Right lung (tissue), 10 donors: ENCODE results near the gene CELF6. TPM values are rescaled to one million over a fixed set of nuclear protein-coding genes. Genes with fewer than 3 reads are reported as not detected.

Source experiments
- DNase-seq, 2 donors: peaks; one replicate each; pipeline ENCODE4 v3.0.0-alpha.2; 2013
- long read RNA-seq, 8 donors: transcript quantifications; one replicate each; lab custom pipeline, GENCODE V29; 2026
- polyA plus RNA-seq, 5 donors: library from polyadenylated mRNA; unstranded; fragments of 120-200 nt; gene quantifications; one replicate each; pipeline versions ENCODE4 v1.2.1 to v1.2.3, GENCODE V29; 2013; ENCODE audit warnings: inconsistent platforms in 1 of 5, low replicate concordance in 1 of 5; ENCODE audit not compliant: insufficient read length in 5 of 5, insufficient read depth in 1 of 5

CELF6 gene
- 1 to 10 TPM; 1.8 to 3.6 (median 3.2) TPM for polyA plus RNA-seq
- long read RNA-seq, donor 1: 0 reads
- long read RNA-seq, donor 2: 0 reads
- long read RNA-seq, donor 3: 0 reads
- long read RNA-seq, donor 4: 0 reads
- long read RNA-seq, donor 5: 0 reads
- long read RNA-seq, donor 6: 0 reads
- long read RNA-seq, donor 7, partial matches to known transcripts: 0 of 1 reads
- long read RNA-seq, donor 7, other reads (novel, unspliced or antisense): 0 of 1 reads
- long read RNA-seq, donor 8: 0 reads

- DNase-seq: peak; percentile 74 to 79
Observed at GRCh38 chr15:72319985-72320671, at the start of gene CELF6. CELF6 (minus strand) TSS chr15:72320157; CDS start chr15:72319874, 283 bp downstream.

- no peak for DNase-seq
Observed at GRCh38 chr15:72368899-72369298, 48.9 kb upstream of the CELF6 start.

DNA sequence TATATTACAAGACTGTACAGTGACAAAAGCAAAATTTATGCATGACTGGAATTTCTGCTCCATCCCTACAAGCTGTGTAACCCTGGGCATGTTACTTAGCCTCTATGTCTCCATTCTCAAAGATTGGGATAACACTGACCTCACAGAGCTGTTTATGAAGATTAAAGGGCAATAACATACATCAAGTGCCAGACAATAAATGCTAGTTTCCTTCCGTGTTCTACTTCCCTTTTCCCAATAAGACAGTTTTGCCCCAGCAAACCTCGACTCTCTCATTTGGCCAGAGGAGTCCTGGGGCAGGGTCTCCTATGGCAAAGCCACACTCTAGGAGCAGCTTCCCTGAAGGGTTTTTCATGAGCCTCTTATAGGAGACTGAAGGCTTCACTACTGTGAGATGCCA, 48.4 kb upstream of the CELF6 start:
- DNase-seq: no peak

DNA sequence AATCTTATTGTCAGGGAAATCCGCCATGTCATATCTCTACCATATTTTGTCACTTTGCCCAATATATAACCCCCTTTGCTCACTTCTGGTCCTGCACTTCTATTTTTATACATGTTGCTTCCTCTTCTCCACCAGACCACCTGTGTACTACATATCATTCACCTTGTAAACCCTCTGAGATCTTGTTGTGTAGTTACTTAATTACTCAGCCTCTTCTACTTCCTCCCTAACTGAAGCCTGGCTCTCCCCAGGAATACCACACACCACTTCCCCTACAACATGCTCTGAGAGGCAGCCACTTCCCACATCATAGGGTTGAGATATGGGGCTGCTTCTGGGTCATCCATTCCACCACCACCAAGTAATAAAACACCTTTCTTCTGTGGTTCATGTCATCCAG, 45.9 kb upstream of the CELF6 start:
- no peak for DNase-seq

GRCh38 chr15:72361176-72361575, 41.2 kb upstream of the CELF6 start:
- no peak for DNase-seq

GRCh38 chr15:72358650-72359171, 38.8 kb upstream of the CELF6 start:
- no peak for DNase-seq

GRCh38 chr15:72358121-72358520, 38.2 kb upstream of the CELF6 start:
- DNase-seq: no peak

GRCh38 chr15:72354496-72354895, 34.5 kb upstream of the CELF6 start:
- no peak for DNase-seq

DNA sequence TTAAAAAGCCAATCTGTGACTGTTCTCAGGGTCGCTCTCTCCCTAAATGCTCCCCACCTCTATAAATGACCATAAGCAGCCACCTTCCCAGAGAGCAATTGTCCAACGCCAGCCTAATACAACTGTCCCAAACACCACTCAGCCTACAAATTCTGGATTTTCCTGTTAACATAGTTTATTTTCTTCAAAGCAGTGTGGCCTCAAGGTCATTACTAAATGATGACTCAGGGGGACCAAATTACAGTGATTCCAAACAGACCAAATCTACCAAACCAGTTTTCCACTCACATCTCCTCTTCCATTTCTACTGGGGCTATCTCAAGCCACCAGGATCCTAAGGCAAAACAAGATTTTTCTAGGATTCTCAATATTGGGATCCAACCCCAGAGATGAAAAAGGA, 33.3 kb upstream of the CELF6 start:
- DNase-seq: no peak

- no peak for DNase-seq
Observed at GRCh38 chr15:72345806-72346205, 25.8 kb upstream of the CELF6 start.

DNA sequence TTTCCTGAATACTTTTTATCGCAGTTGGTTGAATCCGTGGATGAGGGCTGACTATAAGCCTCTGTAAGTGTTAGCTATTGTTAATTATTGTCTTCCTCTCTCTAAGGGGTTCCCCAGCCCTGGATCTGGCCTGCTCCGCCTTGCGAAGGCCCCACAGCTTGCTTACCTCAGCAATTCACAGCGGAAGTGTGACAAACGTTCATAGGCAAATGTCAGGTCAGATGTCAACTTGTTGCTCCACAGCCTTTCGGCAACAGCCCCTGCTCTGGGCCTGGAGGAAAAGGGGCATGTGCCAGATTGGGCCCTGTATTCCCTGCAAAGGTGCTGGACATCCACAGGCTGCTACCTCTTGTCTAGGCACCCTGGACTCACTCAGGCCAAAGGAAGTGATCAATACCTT, 25.3 kb upstream of the CELF6 start:
- DNase-seq: no peak

DNA sequence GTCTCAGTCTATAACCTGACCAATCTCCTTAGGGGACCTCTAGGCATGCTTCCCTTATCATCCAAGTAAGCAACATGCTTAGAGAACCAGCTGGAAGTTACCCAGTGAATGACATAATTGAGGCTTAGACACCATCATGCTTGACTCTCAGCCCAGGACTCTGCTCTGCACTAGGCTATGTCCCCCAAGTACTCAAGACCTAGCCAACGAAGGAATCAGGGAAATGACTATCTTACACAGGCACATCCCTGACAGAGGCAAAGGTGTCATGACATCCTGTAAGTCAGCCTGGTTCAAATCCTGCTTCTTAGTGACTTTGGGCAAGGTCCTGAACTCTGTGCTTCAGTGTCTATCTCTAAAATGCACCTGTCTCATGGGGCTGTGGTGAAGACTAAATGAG, 24.6 kb upstream of the CELF6 start:
- DNase-seq: no peak

GRCh38 chr15:72342385-72342784, 22.4 kb upstream of the CELF6 start:
- no peak for DNase-seq

- no peak for DNase-seq
Observed at GRCh38 chr15:72341361-72341760, 21.4 kb upstream of the CELF6 start.

- DNase-seq: no peak
Observed at GRCh38 chr15:72340366-72340765, 20.4 kb upstream of the CELF6 start.

- DNase-seq: peak; percentile 83 to 87
Observed at GRCh38 chr15:72339777-72340177, 19.8 kb upstream of the CELF6 start.

DNA sequence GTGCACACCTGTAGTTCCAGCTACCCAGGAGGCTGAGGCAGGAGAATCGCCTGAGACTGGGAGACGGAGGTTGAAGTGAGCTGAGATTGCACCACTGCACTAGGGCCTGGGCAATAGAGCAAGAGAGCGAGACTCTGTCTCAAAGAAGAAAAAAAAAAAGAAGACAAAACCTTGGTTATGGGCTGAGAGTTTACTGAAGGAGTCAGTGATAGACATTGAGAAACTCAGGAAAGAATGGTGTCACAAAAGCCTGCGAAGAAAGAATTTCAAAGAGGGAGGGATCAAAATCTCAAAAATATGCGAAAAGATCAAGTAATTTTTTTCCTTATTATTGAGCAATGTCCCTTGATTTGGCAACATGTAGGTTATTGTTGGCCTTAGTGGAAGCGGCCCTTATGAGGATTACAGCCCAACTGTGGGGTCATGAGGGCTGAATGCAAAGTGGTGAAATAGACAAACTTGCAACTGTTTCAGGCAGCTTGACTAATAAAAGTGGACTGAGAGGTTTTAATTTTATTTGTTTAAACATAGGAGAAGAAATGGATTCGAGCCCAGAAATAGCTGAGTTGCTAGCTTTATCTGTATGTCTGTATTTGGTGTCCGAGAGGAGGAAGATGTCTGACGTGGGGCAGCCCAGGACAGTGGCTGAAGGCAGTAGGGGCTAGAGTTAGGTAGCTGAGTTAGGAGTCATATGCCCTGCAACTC, 18.8 kb upstream of the CELF6 start:
- peak; percentile 81 to 87 for DNase-seq

GRCh38 chr15:72338148-72338547, 18.2 kb upstream of the CELF6 start:
- no peak for DNase-seq

DNA sequence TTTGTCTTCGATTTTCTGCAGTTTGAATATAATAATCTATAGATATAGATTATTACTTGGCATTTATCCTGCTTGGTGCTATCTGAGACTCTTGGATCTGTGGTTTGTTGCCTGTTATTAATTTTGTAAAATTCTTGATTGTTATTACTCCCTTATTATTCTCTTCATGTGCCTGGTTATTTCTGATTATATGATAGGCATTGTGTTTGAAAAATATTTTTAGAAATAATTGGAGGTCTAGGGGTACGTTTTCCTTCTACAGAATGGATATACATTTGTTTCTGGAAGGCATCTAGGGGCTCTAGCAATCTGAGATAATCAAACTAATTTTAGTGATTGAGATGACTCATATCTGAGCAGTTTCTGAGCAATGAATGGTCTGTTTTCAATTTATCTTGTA, 14.9 kb upstream of the CELF6 start:
- no peak for DNase-seq

DNA sequence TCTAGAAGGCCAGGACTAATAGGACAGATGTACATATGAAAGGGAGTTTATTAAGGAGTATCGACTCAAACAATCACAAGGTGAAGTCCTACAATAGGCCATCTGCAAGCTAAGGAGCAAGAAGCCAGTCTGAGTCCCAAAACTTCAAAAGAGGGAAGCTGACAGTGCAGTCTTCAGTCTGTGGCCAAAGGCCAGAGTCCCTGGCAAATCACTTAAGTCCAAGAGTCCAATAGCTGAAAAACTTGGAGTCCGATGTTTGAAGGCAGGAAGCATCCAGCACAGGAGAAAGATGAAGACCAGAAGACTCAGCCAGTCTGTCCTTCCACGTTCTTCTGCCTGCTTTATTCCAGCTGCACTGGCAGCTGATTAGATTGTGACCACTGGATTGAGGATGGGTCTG, 11.1 kb upstream of the CELF6 start:
- DNase-seq: no peak

DNA sequence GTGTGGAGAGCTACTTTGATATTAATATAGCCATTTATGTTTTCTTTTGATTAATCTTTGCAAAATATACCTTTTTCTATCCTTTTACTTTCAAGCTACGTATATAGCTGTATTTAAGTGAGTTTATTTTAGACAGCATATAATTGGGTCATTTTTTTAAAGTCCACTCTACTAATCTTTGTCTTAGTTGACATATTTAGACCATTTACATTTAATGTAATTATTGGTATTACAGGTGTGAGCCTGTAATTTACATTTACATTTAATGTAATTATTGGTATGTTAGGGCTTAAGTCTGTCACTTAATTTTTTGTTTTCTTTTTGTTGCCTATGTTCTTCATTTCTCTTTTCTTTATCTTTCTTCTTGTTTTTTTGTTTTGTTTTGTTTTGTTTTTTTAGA, 3.8 kb upstream of the CELF6 start:
- no peak for DNase-seq

DNA sequence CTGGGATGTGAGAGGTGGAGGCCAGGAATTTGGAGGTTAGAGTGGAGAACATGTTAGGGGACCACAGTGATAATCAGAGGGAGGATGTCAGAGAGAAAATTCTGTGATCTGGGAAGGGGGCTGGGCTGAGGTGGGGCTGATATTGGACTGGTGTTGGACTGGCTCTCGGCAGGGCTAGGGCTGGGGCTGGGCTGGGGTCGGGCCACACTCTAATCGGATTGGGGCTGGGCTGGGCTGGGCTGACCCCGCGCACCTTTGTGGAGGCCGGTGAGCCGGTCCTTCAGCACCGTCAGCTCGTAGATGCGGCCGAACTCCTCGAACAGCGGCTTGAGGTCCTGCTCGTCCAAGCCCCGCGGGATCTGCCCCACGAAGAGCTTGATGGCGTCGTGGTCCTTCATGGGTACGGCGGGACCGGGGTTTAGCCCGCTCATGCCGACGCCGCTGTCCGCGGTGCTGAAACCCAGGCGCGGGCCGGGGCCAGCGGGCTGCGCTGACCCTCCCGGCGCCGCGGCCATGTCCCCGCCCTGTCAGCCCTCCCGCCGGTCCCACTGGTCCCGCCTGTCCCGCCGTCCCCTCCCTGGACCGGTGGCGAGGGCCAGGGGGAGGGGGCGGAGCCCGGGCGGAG, 485 bp downstream of the CELF6 start:
- peak; percentile 74 to 76 for DNase-seq
